GM12891 (cell line): Measurements from ENCODE around the gene TEX29.

Experiments
- PAX5 ChIP-seq: IDR thresholded peaks from 2 replicates; pipeline ENCODE4 v1.6.1; 2011; ENCODE audit warnings: low read length, moderate library complexity, mild to moderate bottlenecking; ENCODE audit not compliant: insufficient read depth, severe bottlenecking
- POLR2AphosphoS5 ChIP-seq: IDR thresholded peaks from 2 replicates; pipeline ENCODE4 v1.6.1; 2011; ENCODE audit warnings: low read depth, low read length, control low read depth
- SPI1 ChIP-seq: IDR thresholded peaks from 2 replicates; pipeline ENCODE4 v1.6.1; 2011; ENCODE audit warnings: low read depth, low read length, control low read depth
- TAF1 ChIP-seq: IDR thresholded peaks from 2 replicates; pipeline ENCODE4 v1.6.1; 2011; ENCODE audit warnings: low read depth, low read length, control low read depth

GRCh38 chr13:111346101-111346680, 25.7 kb downstream of the TEX29 start:
- TF ChIP-seq POLR2AphosphoS5 (no peak), PAX5 (no peak), TAF1 (no peak), SPI1 (no peak)
